KMS-11 (cell line): Measurements from ENCODE around the gene TSPAN33.

ENCODE experiments used
- H2AFZ ChIP-seq: fragments of 200-600 bp; sonication (generic); 2 replicates; pipeline ENCODE4 v1.6.1; 2016; ENCODE audit warnings: antibody characterized with exemption, mixed run types, low read depth
- H3K27ac ChIP-seq: fragments of 200-600 bp; sonication (generic); 2 replicates; pipeline ENCODE4 v1.6.1; 2016; ENCODE audit warnings: mild to moderate bottlenecking, mixed run types
- H3K27me3 ChIP-seq: fragments of 200-600 bp; sonication (generic); 2 replicates; pipeline ENCODE4 v1.6.1; 2017; ENCODE audit warnings: mild to moderate bottlenecking, low read depth, mixed run types, moderate library complexity; ENCODE audit not compliant: insufficient read depth
- H3K36me3 ChIP-seq: fragments of 200-600 bp; sonication (generic); 2 replicates; pipeline ENCODE4 v1.6.1; 2017; ENCODE audit warnings: mild to moderate bottlenecking, mixed run types; ENCODE audit not compliant: insufficient read depth
- H3K4me1 ChIP-seq: fragments of 200-600 bp; sonication (generic); 2 replicates; pipeline ENCODE4 v1.6.1; 2016; ENCODE audit warnings: mild to moderate bottlenecking, low read depth, mixed run types; ENCODE audit not compliant: poor library complexity, severe bottlenecking
- H3K4me2 ChIP-seq: fragments of 200-600 bp; sonication (generic); 2 replicates; pipeline ENCODE4 v1.7.0; 2016; ENCODE audit warnings: mild to moderate bottlenecking, mixed run types
- H3K4me3 ChIP-seq: fragments of 200-600 bp; sonication (generic); IDR thresholded peaks from 2 replicates; pipeline ENCODE4 v1.6.1; 2017; ENCODE audit warnings: low read depth, low read length, mixed read lengths; ENCODE audit not compliant: insufficient read depth
- H3K79me2 ChIP-seq: fragments of 200-600 bp; sonication (generic); 2 replicates; pipeline ENCODE4 v1.6.1; 2016; ENCODE audit warnings: low read depth, mixed run types; ENCODE audit not compliant: insufficient read depth
- H3K9ac ChIP-seq: fragments of 200-600 bp; sonication (generic); 2 replicates; pipeline ENCODE4 v1.6.1; 2016; ENCODE audit warnings: mild to moderate bottlenecking, mixed run types
- H4K20me1 ChIP-seq: fragments of 200-600 bp; sonication (generic); 2 replicates; pipeline ENCODE4 v1.6.1; 2016; ENCODE audit warnings: mild to moderate bottlenecking, mixed run types; ENCODE audit not compliant: insufficient read depth
- TF ChIP-seq, protein P1 (sequence below): fragments of 200-600 bp; sonication (generic); conservative IDR thresholded peaks from 2 replicates; pipeline ENCODE4 v1.6.1; 2017; ENCODE audit warnings: low read depth, mild to moderate bottlenecking, antibody characterized with exemption, low read length, moderate library complexity, mixed read lengths

TSPAN33 gene

DNA sequence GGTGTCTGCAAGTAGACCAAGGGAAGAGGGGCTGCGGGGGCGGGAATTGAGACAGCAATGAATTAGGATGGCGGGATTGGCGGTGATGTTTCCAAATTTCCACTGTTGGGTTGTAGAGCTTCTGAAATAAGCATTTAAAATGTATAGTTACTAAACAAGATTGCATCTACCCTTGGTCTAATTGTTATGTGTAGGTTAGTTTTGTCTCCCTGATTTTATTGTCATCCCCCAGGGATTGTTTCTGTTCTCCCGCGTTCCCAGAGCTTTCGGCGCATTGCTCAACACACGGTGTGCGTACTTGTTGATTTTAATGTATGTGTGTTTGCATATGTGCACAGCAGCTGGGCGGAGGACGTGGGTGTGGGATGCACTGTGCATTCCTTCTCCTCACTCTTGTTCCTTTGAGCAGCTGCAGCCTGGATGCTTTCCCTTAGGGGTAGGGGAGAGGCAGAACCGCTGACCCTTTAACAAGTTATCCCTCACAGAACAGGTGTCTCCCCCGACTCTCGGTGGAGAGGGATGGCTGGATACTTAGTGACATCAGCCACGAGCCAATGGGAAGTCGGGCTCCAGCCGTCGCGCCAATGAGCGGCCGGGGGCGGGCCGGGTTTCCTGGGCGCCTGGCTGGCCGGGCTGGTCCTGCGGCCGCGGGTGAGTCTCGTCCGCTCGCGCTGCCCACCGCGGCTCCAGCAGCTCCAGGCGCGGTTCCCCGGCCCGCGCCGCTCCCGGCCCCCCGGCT is at the start of gene TSPAN33:
Gene TSPAN33 (plus strand): TSS at position 613 of the 739 bp plus-strand sequence. CDS start 274 bp downstream, outside the sequence.
- Histone ChIP-seq H3K27ac (no peak within 1 kb of the TSS), H3K4me3 (peak within 1 kb of the TSS; percentile 61), H3K27me3 (no peaks in the 10 kb centered on the region), H3K79me2 (no peaks in the 10 kb centered on the region), H3K4me2 (peak within 1 kb of the TSS; percentile 72), H4K20me1 (no peaks in the 10 kb centered on the region), H3K4me1 (peaks cover 18% of the 10 kb centered on the region), H3K9ac (peak within 1 kb of the TSS; percentile 28; the same call in 1 of the 2 replicates), H3K36me3 (no peaks in the 10 kb centered on the region), H2AFZ (peak within 1 kb of the TSS; percentile 86)
- TF ChIP-seq, protein P1, sequence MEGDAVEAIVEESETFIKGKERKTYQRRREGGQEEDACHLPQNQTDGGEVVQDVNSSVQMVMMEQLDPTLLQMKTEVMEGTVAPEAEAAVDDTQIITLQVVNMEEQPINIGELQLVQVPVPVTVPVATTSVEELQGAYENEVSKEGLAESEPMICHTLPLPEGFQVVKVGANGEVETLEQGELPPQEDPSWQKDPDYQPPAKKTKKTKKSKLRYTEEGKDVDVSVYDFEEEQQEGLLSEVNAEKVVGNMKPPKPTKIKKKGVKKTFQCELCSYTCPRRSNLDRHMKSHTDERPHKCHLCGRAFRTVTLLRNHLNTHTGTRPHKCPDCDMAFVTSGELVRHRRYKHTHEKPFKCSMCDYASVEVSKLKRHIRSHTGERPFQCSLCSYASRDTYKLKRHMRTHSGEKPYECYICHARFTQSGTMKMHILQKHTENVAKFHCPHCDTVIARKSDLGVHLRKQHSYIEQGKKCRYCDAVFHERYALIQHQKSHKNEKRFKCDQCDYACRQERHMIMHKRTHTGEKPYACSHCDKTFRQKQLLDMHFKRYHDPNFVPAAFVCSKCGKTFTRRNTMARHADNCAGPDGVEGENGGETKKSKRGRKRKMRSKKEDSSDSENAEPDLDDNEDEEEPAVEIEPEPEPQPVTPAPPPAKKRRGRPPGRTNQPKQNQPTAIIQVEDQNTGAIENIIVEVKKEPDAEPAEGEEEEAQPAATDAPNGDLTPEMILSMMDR: no peak

DNA sequence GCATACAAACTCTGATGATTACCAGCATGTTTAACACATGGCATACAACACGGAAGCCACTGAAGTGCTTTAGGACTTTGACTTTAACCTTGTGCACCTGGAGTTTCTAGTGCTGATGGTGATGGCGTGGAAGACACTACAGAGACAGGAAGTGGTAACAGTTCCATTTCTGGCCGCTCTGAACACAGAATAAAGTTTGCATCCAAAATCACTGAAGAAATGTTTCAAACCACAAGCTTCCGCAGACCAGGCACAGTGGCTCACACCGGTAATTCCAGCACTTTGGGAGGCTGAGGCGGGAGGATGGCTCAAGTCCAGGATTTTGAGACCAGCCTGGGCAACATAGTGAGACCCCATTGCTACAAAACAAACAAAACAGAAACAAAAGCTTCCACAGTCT is 49.2 kb upstream of the TSPAN33 start:
- peak overlapping the region; percentile 21 for H3K27ac ChIP-seq
- H3K9ac ChIP-seq: no peak overlapping the region
- peak overlapping the region; percentile 10; the same call in 1 of the 2 replicates for H3K4me2 ChIP-seq
- H3K4me1 ChIP-seq: peaks cover 30% of the 10 kb centered on the region
- TF ChIP-seq, protein P1: no peak
- no peaks in the 10 kb centered on the region for H3K27me3 ChIP-seq
- H3K79me2 ChIP-seq: no peaks in the 10 kb centered on the region
- H3K4me3 ChIP-seq: no peak overlapping the region
- peak overlapping the region; percentile 31; the same call in 1 of the 2 replicates for H2AFZ ChIP-seq
- no peaks in the 10 kb centered on the region for H3K36me3 ChIP-seq
- no peaks in the 10 kb centered on the region for H4K20me1 ChIP-seq

- Histone ChIP-seq H3K36me3 (no peaks in the 10 kb centered on the region), H2AFZ (no peak overlapping the region), H3K79me2 (no peaks in the 10 kb centered on the region), H3K4me3 (no peak overlapping the region), H3K9ac (no peak overlapping the region), H3K27me3 (no peaks in the 10 kb centered on the region), H3K4me2 (no peak overlapping the region), H4K20me1 (no peaks in the 10 kb centered on the region), H3K4me1 (peaks cover 12% of the 10 kb centered on the region), H3K27ac (no peak overlapping the region)
- TF ChIP-seq, protein P1: no peak
Measured at GRCh38 chr7:129098409-129099084, 46.0 kb upstream of the TSPAN33 start.

- TF ChIP-seq, protein P1: no peak
- Histone ChIP-seq H3K79me2 (no peaks in the 10 kb centered on the region), H3K9ac (no peak overlapping the region), H3K4me2 (no peak overlapping the region), H3K4me1 (no peaks in the 10 kb centered on the region), H3K27ac (no peak overlapping the region), H4K20me1 (no peaks in the 10 kb centered on the region), H3K4me3 (no peak overlapping the region), H3K36me3 (no peaks in the 10 kb centered on the region), H3K27me3 (no peaks in the 10 kb centered on the region), H2AFZ (no peak overlapping the region)
Measured at GRCh38 chr7:129100827-129101166, 43.7 kb upstream of the TSPAN33 start.
